ENCODE results near the gene FRZB. TPM values are rescaled to one million over a fixed set of nuclear protein-coding genes. Genes with fewer than 3 reads are reported as not detected.

Gene FRZB
- total RNA-seq, 4 donors from 2014 or later = 3.0 to 9.1 (median 4.5) TPM

Small RNA genes within 50 kb of the gene (small RNA-seq; reads per million reads assigned to genes)
- gene RF00019 (0 reads per million in 2 donors), gene RNU6-1122P (0 reads per million in 2 donors)

Other genes starting within 250 kb of the FRZB start
- 10 to 100 TPM; 22.9 to 58.6 (median 33.4) TPM for gene DNAJC10, start 150.4 kb downstream of the FRZB start, total RNA-seq
- gene NCKAP1, start 171.8 kb upstream of the FRZB start, total RNA-seq = 10 to 100 TPM; 33.8 to 96.5 (median 77.4) TPM
- gene DUSP19, start 212.1 kb upstream of the FRZB start, total RNA-seq = 1 to 10 TPM in 3 of 4 donors, under 1 TPM in 1; 0.28 to 2.5 (median 1.7) TPM